H9 (cell line): ENCODE results near the gene AMOT. TPM values are rescaled to one million over a fixed set of nuclear protein-coding genes. Genes with fewer than 3 reads are reported as not detected.
A peak's percentile ranks its signal among the peaks of the same experiment; 100 is the strongest.

Experiments used
- DNase-seq: peaks from one replicate; pipeline ENCODE4 v3.0.0-alpha.2; 2017
- H2AFZ ChIP-seq: one replicate; pipeline ENCODE4 v1.6.1; 2013; ENCODE audit warnings: mild to moderate bottlenecking, low read length, control low read depth, moderate library complexity
- H2AK5ac ChIP-seq: 2 replicates; pipeline ENCODE4 v1.6.1; 2013; ENCODE audit warnings: low read length, control low read depth, mixed read lengths; ENCODE audit not compliant: insufficient read length
- H2BK120ac ChIP-seq: one replicate; pipeline ENCODE4 v1.6.1; 2013; ENCODE audit warnings: low read depth, mild to moderate bottlenecking, low read length, control low read depth, inconsistent platforms; ENCODE audit not compliant: poor library complexity, severe bottlenecking
- H2BK12ac ChIP-seq: 2 replicates; pipeline ENCODE4 v1.6.1; 2013; ENCODE audit warnings: low read length, control low read depth, mixed read lengths, low read depth; ENCODE audit not compliant: insufficient read length
- H2BK15ac ChIP-seq: 2 replicates; pipeline ENCODE4 v1.6.1; 2013; ENCODE audit warnings: low read depth, low read length, control low read depth
- H2BK20ac ChIP-seq: one replicate; pipeline ENCODE4 v1.6.1; 2013; ENCODE audit warnings: low read depth, mild to moderate bottlenecking, low read length, control low read depth, inconsistent platforms; ENCODE audit not compliant: poor library complexity, severe bottlenecking
- H2BK5ac ChIP-seq: 2 replicates; pipeline ENCODE4 v1.6.1; 2013; ENCODE audit warnings: low read length, control low read depth, mixed read lengths; ENCODE audit not compliant: insufficient read length
- H3K14ac ChIP-seq: 2 replicates; pipeline ENCODE4 v1.6.1; 2013; ENCODE audit warnings: low read length, control low read depth; ENCODE audit not compliant: insufficient read depth
- H3K18ac ChIP-seq: 2 replicates; pipeline ENCODE4 v1.6.1; 2013; ENCODE audit warnings: low read depth, mild to moderate bottlenecking, mixed read lengths, low read length, control low read depth; ENCODE audit not compliant: insufficient read length
- H3K23ac ChIP-seq: 2 replicates; pipeline ENCODE4 v1.6.1; 2013; ENCODE audit warnings: low read length, control low read depth, mixed read lengths, low read depth; ENCODE audit not compliant: insufficient read length
- H3K23me2 ChIP-seq: 2 replicates; pipeline ENCODE4 v1.6.1; 2013; ENCODE audit warnings: low read depth, mild to moderate bottlenecking, mixed read lengths, low read length, control low read depth; ENCODE audit not compliant: insufficient read length, poor library complexity, severe bottlenecking
- H3K27ac ChIP-seq: 2 replicates; pipeline ENCODE4 v1.5.1; 2013; ENCODE audit warnings: low read length, control low read depth, mixed read lengths, low read depth; ENCODE audit not compliant: insufficient read length
- H3K27me3 ChIP-seq: 2 replicates; pipeline ENCODE4 v1.6.1; 2013; ENCODE audit warnings: low read length, control low read depth, inconsistent platforms; ENCODE audit not compliant: insufficient read depth
- H3K4ac ChIP-seq: 2 replicates; pipeline ENCODE4 v1.6.1; 2013; ENCODE audit warnings: low read depth, mild to moderate bottlenecking, control low read depth, inconsistent platforms, low read length, moderate library complexity
- H3K4me1 ChIP-seq: 2 replicates; pipeline ENCODE4 v1.6.1; 2013; ENCODE audit warnings: low read length, control low read depth, inconsistent platforms; ENCODE audit not compliant: insufficient read depth
- H3K4me2 ChIP-seq: 2 replicates; pipeline ENCODE4 v1.6.1; 2013; ENCODE audit warnings: low read length, control low read depth, mixed read lengths; ENCODE audit not compliant: insufficient read length, insufficient read depth
- H3K56ac ChIP-seq: 2 replicates; pipeline ENCODE4 v1.6.1; 2013; ENCODE audit warnings: low read depth, mild to moderate bottlenecking, mixed read lengths, low read length, control low read depth; ENCODE audit not compliant: insufficient read length
- H3K79me1 ChIP-seq: 2 replicates; pipeline ENCODE4 v1.6.1; 2013; ENCODE audit warnings: low read depth, mild to moderate bottlenecking, moderate library complexity, low read length, control low read depth, inconsistent platforms; ENCODE audit not compliant: insufficient read depth, poor library complexity, severe bottlenecking
- H3K79me2 ChIP-seq: 2 replicates; pipeline ENCODE4 v1.6.1; 2013; ENCODE audit warnings: low read length, control low read depth, inconsistent platforms; ENCODE audit not compliant: insufficient read depth
- H3K9ac ChIP-seq: 2 replicates; pipeline ENCODE4 v1.6.1; 2013; ENCODE audit warnings: low read length, control low read depth, mixed read lengths; ENCODE audit not compliant: insufficient read length; ENCODE audit errors: extremely low read depth
- H3K9me3 ChIP-seq: one replicate; pipeline ENCODE4 v1.6.1; 2013; ENCODE audit warnings: low read depth, low read length, inconsistent platforms; ENCODE audit not compliant: control insufficient read depth
- H3T11ph ChIP-seq: one replicate; pipeline ENCODE4 v1.6.1; 2013; ENCODE audit warnings: mild to moderate bottlenecking, low read length, control low read depth, inconsistent platforms
- H4K20me1 ChIP-seq: one replicate; pipeline ENCODE4 v1.6.1; 2013; ENCODE audit not compliant: control insufficient read depth, insufficient read length, insufficient read depth
- H4K5ac ChIP-seq: 2 replicates; pipeline ENCODE4 v1.6.1; 2013; ENCODE audit warnings: low read depth, mild to moderate bottlenecking, mixed read lengths, low read length, control low read depth; ENCODE audit not compliant: insufficient read length
- H4K8ac ChIP-seq: replicated peaks from 2 replicates; pipeline ENCODE4 v1.6.1; 2013; ENCODE audit warnings: low read length, control low read depth, mixed read lengths, low read depth; ENCODE audit not compliant: insufficient read length
- H4K91ac ChIP-seq: 2 replicates; pipeline ENCODE4 v1.6.1; 2013; ENCODE audit warnings: low read depth, mild to moderate bottlenecking, moderate library complexity, mixed read lengths, low read length, control low read depth; ENCODE audit not compliant: insufficient read length
- H3K27ac Mint-ChIP-seq, 3 experiments: 2 replicates in 2 of 3; 3 replicates in 1 of 3; pipeline ENCODE4 v1.8.0; 2020 to 2021; ENCODE audit warnings: mixed read lengths in 3 of 3, mild to moderate bottlenecking in 1 of 3, moderate library complexity in 1 of 3
- H3K27me3 Mint-ChIP-seq: 2 replicates; pipeline ENCODE4 v1.8.0; 2021; ENCODE audit warnings: low read depth, mild to moderate bottlenecking, moderate library complexity, mixed read lengths
- H3K36me3 Mint-ChIP-seq, 3 experiments: 2 replicates in 2 of 3; 3 replicates in 1 of 3; pipeline ENCODE4 v1.8.0; 2020 to 2021; ENCODE audit warnings: low read depth in 3 of 3, mixed read lengths in 3 of 3; ENCODE audit not compliant: insufficient read depth in 1 of 3
- H3K4me1 Mint-ChIP-seq, 2 experiments: 2 replicates each; pipeline ENCODE4 v1.8.0; 2020; ENCODE audit warnings: mixed read lengths in 2 of 2
- H3K4me3 Mint-ChIP-seq, 2 experiments: 2 replicates in 1 of 2; 3 replicates in 1 of 2; pipeline ENCODE4 v1.8.0; 2020 to 2021; ENCODE audit warnings: mild to moderate bottlenecking in 2 of 2, mixed read lengths in 2 of 2, moderate library complexity in 1 of 2
- H3K9me3 Mint-ChIP-seq, 2 experiments: 2 replicates in 1 of 2; 3 replicates in 1 of 2; pipeline ENCODE4 v1.8.0; 2020; ENCODE audit warnings: mild to moderate bottlenecking in 2 of 2, mixed read lengths in 2 of 2, moderate library complexity in 1 of 2
- CTCF ChIP-seq: fragments of 200-600 bp; sonication (generic); conservative IDR thresholded peaks from 3 replicates; pipeline ENCODE4 v1.8.0; 2021; ENCODE audit warnings: antibody characterized with exemption, mild to moderate bottlenecking
- WGBS: extraction: QIAGEN DNeasy Blood & Tissue Kit; methylation state at CpG from one replicate; pipeline ENCODE4 v1.1.7; 2013; ENCODE audit warnings: missing lambda C conversion rate, low lambda C conversion rate, mixed read lengths; ENCODE audit not compliant: insufficient read length; ENCODE audit errors: extremely low coverage; 5-methylcytosine and 5-hydroxymethylcytosine counted together
- total RNA-seq: library from RNA; stranded (reverse); gene quantifications from 2 replicates; pipeline ENCODE4 v1.2.1, GENCODE V29; 2021

AMOT gene
- total RNA-seq, 1 experiment from 2014 or later, result 17.6 TPM

DNA sequence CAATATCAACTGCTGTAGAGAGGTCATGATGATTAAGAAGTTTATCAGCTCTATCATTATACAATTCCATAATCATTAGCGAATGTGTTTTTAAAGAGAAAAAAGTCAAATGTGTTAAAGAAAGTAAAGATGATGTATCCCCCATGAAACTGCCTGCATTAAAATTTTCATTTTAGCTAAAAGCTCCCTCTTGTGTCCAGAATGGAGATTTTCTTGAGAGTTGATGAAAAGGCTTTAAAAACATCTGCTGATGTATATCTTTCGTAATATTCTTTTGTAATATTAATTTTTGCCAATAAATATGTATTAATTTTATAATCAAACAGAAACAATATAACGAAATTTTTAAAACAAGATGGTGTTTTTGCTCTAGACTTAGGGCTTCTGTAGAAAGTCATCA lies 108.8 kb downstream of the AMOT start:
- H4K91ac ChIP-seq, result no peak overlapping the region
- no peak overlapping the region for H2BK20ac ChIP-seq
- no peaks in the 10 kb centered on the region for H3K23me2 ChIP-seq
- H2BK15ac ChIP-seq, result no peak overlapping the region
- H3K9ac ChIP-seq, result no peak overlapping the region
- no peaks in the 10 kb centered on the region for H3K79me2 ChIP-seq
- TF ChIP-seq CTCF, result peak; percentile 69
- Mint-ChIP-seq H3K27ac (no peak overlapping the region), H3K4me1 (peaks cover 16 to 31% of the 10 kb centered on the region in 2 experiments), H3K9me3 (peaks cover 0 to 5% of the 10 kb centered on the region in 2 experiments; a peak in 2 of 5 replicates), H3K36me3 (peaks cover 0 to 5% (median 0%) of the 10 kb centered on the region in 3 experiments; a peak in 2 of 7 replicates), H3K27me3 (peaks cover 4% of the 10 kb centered on the region), H3K4me3 (no peak overlapping the region)
- no peak for DNase-seq
- no peak overlapping the region for H2AK5ac ChIP-seq
- H3K27ac ChIP-seq, result no peak overlapping the region
- H2BK5ac ChIP-seq, result no peak overlapping the region
- H3K4me1 ChIP-seq, result peaks cover 2% of the 10 kb centered on the region; the same call in 1 of the 2 replicates
- H3K79me1 ChIP-seq, result no peaks in the 10 kb centered on the region
- H3K23ac ChIP-seq, result no peak overlapping the region
- no peak overlapping the region for H3K56ac ChIP-seq
- no peak overlapping the region for H2BK120ac ChIP-seq
- no peaks in the 10 kb centered on the region for H3K27me3 ChIP-seq
- no peak overlapping the region for H3T11ph ChIP-seq
- no CpG with 5 or more reads among the region's 3 CpGs for WGBS
- H4K20me1 ChIP-seq, result no peaks in the 10 kb centered on the region
- no peak overlapping the region for H3K4ac ChIP-seq
- no peak overlapping the region for H4K5ac ChIP-seq
- H3K4me2 ChIP-seq, result no peak overlapping the region
- H2BK12ac ChIP-seq, result no peak overlapping the region
- no peak overlapping the region for H4K8ac ChIP-seq
- no peak overlapping the region for H3K18ac ChIP-seq
- no peak overlapping the region for H3K14ac ChIP-seq
- H2AFZ ChIP-seq, result no peak overlapping the region
- no peaks in the 10 kb centered on the region for H3K9me3 ChIP-seq

Other genes starting within 250 kb of the AMOT start
- 1.2 and 1.6 TPM in 2 replicates for gene LHFPL1, start 160.9 kb downstream of the AMOT start, total RNA-seq